ENCODE results near the gene EIPR1.

- no peak for TF ChIP-seq YY1 (IDR thresholded peaks at IDR 0.05; ENCODE audit: insufficient read depth, insufficient read length)
- no peak for TF ChIP-seq ZNF274 (IDR thresholded peaks at IDR 0.05; ENCODE audit: low read depth, low read length)
These were observed 99.7 kb downstream of the EIPR1 start for GRCh38 chr2:3277748-3278520.
